Heart left ventricle (tissue), 16 donors: ENCODE measurements around the gene KCNMA1. TPM values are rescaled to one million over a fixed set of nuclear protein-coding genes. Genes with fewer than 3 reads are reported as not detected.

Source experiments
- ATAC-seq, 4 donors: fragments of 200-7000 bp; cut with Tn5 transposase; one replicate each; pipeline ENCODE4 v1.9.1; 2020 to 2022; ENCODE audit warnings: moderate library complexity in 4 of 4, mild to moderate bottlenecking in 3 of 4, moderate number of reproducible peaks in 1 of 4
- DNase-seq, 5 donors: peaks; one replicate each; pipeline ENCODE4 v3.0.0-alpha.2; 2020
- H3K27ac ChIP-seq, 12 donors: fragments of 200-600 bp; sonication (generic) in 4 of 12; one replicate each; pipeline versions ENCODE4 v1.5.0 to v1.8.0; 2016 to 2022; ENCODE audit warnings: mild to moderate bottlenecking in 2 of 12
- H3K27me3 ChIP-seq, 9 donors: fragments of 200-600 bp; sonication (generic) in 2 of 9; one replicate each; pipeline versions ENCODE4 v1.5.1 to v1.8.0; 2016 to 2022; ENCODE audit warnings: mild to moderate bottlenecking in 3 of 9
- H3K36me3 ChIP-seq, 9 donors: fragments of 200-600 bp; sonication (generic) in 2 of 9; one replicate each; pipeline versions ENCODE4 v1.5.0 to v1.8.0; 2018 to 2022; ENCODE audit warnings: mild to moderate bottlenecking in 2 of 9
- H3K4me1 ChIP-seq, 12 donors: fragments of 200-600 bp; sonication (generic) in 4 of 12; one replicate each; pipeline versions ENCODE4 v1.5.0 to v1.8.0; 2016 to 2022; ENCODE audit warnings: mild to moderate bottlenecking in 3 of 12
- H3K4me3 ChIP-seq, 12 donors: fragments of 200-600 bp; sonication (generic) in 4 of 12; one replicate each; pipeline versions ENCODE4 v1.5.0 to v1.8.0; 2017 to 2022; ENCODE audit warnings: mild to moderate bottlenecking in 9 of 12, moderate library complexity in 4 of 12
- H3K9me3 ChIP-seq, 12 donors: fragments of 200-600 bp; sonication (generic) in 4 of 12; one replicate each; pipeline versions ENCODE4 v1.5.0 to v1.8.0; 2016 to 2022; ENCODE audit warnings: mild to moderate bottlenecking in 1 of 12
- POLR2A ChIP-seq, 2 donors: fragments of 450-650 bp; IDR thresholded peaks; one replicate each; pipeline ENCODE4 v1.6.1; 2017; ENCODE audit warnings: antibody characterized with exemption in 2 of 2, mild to moderate bottlenecking in 2 of 2, moderate library complexity in 2 of 2
- WGBS, 4 donors: extraction: QIAGEN DNeasy Blood & Tissue Kit in 2 of 4; methylation state at CpG; one replicate each; pipeline versions ENCODE4 v1.1.5 to v1.1.7; 2013 to 2018; 5-methylcytosine and 5-hydroxymethylcytosine counted together
- intact Hi-C, 10 donors: fragments of 100-400 bp; cut with DNase I; formaldehyde crosslinking; loops; one replicate each; pipeline versions ENCODE4 v1.11.1 to v1.14.2; 2022
- polyA plus RNA-seq, 2 donors: library from polyadenylated mRNA; stranded (reverse); fragments of 200-250 nt; gene quantifications; one replicate each; pipeline ENCODE4 v1.2.3, GENCODE V29; 2013
- total RNA-seq, 9 donors: library from RNA; depleted of rRNA in 2 of 9; stranded (reverse); fragments of >200 nt in 2 of 9; fragmentation: NEBNext Ultra II Directional in 3 of 9; extraction: Animal tissue kit (Norgen Biotek cat#: 25700) in 3 of 9; gene quantifications; one replicate each; pipeline versions ENCODE4 v1.1.0 to v1.2.4, GENCODE V29; 2016 to 2023
- TF ChIP-seq, protein P1 (sequence below), 12 donors: fragments of 200-600 bp; sonication (generic) in 4 of 12; IDR thresholded peaks; one replicate each; pipeline versions ENCODE4 v1.5.0 to v1.8.0; 2018 to 2022; ENCODE audit warnings: antibody characterized with exemption in 12 of 12, mild to moderate bottlenecking in 5 of 12
- donor health status: ischemic (EF 13 %, LVEDD 7.1; RV severe dilation, severe dysfunction).
- donor health status: healthy with polysubstance abuse.
- donor health status: DM: no; HTN: yes; CAD: no.
- donor health status: DM: no; HTN: no; CAD: no.
- donor health status: ischemic (EF 25% LVEDD 6.9; RV normal size, moderate dysfunction).
- donor health status: ischemic (EF 25% LVEDD 5.7; RV mildly dilated, moderate dysfunction).
- donor health status: healthy.
- donor health status: DM: yes; HTN: yes; CAD: no.
- donor health status: ischemic (EF 35%, LVEDD 5.7; RV mildly dilated, moderate dysfunction).
- donor health status: nonischemic (EF 11% LVEDD 7.7; RV severe dilation, severe dysfunction).
- donor health status: DM: yes; HTN: yes; CAD: no.
- donor health status: PGD.
- donor health status: ischemic (EF 29% LVEDD 5.4; RV normal size, mild dysfunction).
- donor health status: nonischemic (EF 23%, LVEDD 6.1; RV moderate dilation, normal function).

KCNMA1 gene
- total and polyA plus RNA-seq, 11 donors = 0.39 to 8.7 (median 1.7) TPM

DNA sequence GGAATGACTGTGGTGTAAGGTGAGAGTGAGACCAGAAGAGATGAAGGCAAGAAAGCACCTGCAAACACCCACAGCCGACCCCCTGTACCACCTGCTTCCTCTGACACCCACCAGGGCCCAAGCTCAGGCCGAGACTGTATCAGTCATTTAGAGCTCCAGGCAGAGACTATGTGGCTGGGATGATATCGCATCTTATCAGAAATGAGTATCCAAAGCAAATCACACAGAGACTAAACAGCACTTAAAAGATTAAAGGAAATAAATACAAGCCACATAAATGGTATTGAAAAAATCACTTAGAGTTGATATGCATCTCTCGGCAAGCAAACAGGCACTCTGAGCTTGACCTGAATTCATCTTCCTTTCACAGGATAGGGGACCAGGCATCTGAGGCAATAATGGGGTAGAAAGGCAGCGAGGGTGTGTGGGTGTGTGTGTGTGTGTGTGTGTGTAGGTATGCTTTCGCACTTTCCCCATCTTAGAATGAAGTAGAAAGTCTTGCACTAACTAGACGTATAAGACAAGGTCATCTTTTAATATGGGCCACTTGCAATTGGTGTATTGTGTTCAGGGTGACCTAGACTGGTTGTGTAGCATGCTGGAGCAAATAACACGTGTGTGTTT is 665.9 kb downstream of the KCNMA1 start:
- DNase-seq (no peak), ATAC-seq (no peak)
- Histone ChIP-seq H3K4me3 (no peak overlapping the region), H3K27me3 (peaks cover 0 to 7% (median 0%) of the 10 kb centered on the region in 9 donors), H3K36me3 (no peaks in the 10 kb centered on the region), H3K9me3 (no peaks in the 10 kb centered on the region), H3K4me1 (peaks cover 0 to 5% (median 0%) of the 10 kb centered on the region in 12 donors), H3K27ac (peak overlapping the region in 1 of 12 donors; percentile 65)
- 83 to 88% (median 85%) methylated on average over 8 of the region's 8 CpGs for WGBS, 4 donors
- no peak for TF ChIP-seq POLR2A (IDR thresholded peaks at IDR 0.05)
- TF ChIP-seq, protein P1, sequence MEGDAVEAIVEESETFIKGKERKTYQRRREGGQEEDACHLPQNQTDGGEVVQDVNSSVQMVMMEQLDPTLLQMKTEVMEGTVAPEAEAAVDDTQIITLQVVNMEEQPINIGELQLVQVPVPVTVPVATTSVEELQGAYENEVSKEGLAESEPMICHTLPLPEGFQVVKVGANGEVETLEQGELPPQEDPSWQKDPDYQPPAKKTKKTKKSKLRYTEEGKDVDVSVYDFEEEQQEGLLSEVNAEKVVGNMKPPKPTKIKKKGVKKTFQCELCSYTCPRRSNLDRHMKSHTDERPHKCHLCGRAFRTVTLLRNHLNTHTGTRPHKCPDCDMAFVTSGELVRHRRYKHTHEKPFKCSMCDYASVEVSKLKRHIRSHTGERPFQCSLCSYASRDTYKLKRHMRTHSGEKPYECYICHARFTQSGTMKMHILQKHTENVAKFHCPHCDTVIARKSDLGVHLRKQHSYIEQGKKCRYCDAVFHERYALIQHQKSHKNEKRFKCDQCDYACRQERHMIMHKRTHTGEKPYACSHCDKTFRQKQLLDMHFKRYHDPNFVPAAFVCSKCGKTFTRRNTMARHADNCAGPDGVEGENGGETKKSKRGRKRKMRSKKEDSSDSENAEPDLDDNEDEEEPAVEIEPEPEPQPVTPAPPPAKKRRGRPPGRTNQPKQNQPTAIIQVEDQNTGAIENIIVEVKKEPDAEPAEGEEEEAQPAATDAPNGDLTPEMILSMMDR (IDR thresholded peaks at IDR 0.05) = no peak
- intact Hi-C loops = no loop called here

DNA sequence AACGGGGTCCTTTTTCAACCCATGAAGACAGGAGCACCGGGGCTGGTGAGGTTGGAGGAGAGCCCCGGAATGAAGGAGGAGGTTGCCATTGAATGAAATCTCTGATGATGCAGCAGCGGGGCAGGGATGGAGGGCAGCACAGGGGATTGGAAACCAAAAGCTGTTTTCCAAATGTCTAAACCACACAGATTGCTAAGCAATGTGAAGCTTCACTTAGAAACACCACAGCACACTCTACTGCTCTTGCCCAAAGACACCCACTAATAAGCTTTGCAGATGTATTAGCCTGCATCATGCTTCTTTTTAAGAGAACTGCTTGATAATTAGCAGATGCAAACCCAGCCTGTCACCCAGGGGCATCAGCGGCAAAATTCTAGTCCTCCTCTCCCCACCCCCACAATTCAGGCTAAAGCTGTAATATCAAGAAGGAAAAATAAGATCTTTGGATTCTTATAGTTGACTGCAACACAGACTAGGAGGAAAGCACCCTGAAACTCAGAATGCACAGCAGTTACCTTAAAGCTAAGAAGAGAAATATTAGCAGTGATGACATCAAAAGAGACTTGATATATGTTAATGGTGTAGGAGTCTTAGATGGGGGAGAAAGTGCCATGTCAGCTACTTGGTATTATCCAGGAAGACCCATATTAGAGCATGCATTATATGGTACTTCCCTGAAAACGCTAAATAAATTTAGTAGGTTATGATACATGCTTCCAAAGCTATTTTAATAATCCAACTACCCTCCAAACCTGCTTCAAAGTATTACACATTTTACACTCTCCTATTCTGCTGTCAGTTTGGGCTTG is 666.7 kb downstream of the KCNMA1 start:
- intact Hi-C loops = no loop called here
- Histone ChIP-seq H3K27ac (peak overlapping the region in 1 of 12 donors; percentile 65), H3K27me3 (peaks cover 0 to 7% (median 0%) of the 10 kb centered on the region in 9 donors), H3K4me1 (peaks cover 0 to 5% (median 0%) of the 10 kb centered on the region in 12 donors), H3K36me3 (no peaks in the 10 kb centered on the region), H3K4me3 (no peak overlapping the region), H3K9me3 (no peaks in the 10 kb centered on the region)
- no peak for DNase-seq
- no peak for ATAC-seq
- 83 to 90% (median 87%) methylated on average over 6 of the region's 6 CpGs for WGBS, 4 donors
- TF ChIP-seq, protein P1 (IDR thresholded peaks at IDR 0.05) = no peak
- TF ChIP-seq POLR2A (IDR thresholded peaks at IDR 0.05) = no peak

DNA sequence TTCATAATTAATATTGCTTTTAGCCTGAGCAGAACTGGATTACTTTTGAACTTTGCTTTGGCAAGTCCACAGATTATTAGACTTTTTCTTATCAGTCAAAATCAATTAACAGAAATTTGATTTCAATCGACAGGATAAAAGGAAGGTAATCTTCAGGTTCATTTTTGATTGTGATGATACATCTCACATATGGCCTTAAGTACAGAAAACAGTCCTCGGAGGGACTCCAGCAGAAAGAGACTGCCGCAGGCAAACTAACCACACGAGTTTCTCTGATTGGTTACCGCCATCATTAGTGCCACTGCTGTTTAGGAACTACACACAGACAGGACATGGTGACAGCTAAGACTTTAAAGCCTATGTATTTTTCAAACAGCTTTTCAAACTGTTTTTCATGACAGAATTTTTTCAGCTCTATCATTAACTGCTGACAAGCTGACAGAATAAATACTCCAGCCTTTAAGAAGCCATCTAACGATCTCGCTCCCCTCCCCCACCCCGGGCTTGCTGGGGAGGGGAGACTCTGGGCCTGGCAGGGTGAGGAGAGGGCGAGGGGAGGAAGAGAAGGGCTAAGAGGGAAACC is 668.2 kb downstream of the KCNMA1 start:
- H3K27me3 ChIP-seq = peaks cover 0 to 7% (median 0%) of the 10 kb centered on the region in 9 donors
- H3K36me3 ChIP-seq = no peaks in the 10 kb centered on the region
- 66 to 74% (median 73%) methylated on average over 9 of the region's 9 CpGs for WGBS, 4 donors
- ATAC-seq (no peak), DNase-seq (no peak)
- H3K27ac ChIP-seq = peak overlapping the region in 1 of 12 donors; percentile 62
- no peaks in the 10 kb centered on the region for H3K9me3 ChIP-seq
- intact Hi-C loops = no loop called here
- TF ChIP-seq, protein P1 (IDR thresholded peaks at IDR 0.05) = no peak
- no peak for TF ChIP-seq POLR2A (IDR thresholded peaks at IDR 0.05)
- H3K4me3 ChIP-seq = no peak overlapping the region
- H3K4me1 ChIP-seq = peaks cover 0 to 5% (median 0%) of the 10 kb centered on the region in 12 donors

DNA sequence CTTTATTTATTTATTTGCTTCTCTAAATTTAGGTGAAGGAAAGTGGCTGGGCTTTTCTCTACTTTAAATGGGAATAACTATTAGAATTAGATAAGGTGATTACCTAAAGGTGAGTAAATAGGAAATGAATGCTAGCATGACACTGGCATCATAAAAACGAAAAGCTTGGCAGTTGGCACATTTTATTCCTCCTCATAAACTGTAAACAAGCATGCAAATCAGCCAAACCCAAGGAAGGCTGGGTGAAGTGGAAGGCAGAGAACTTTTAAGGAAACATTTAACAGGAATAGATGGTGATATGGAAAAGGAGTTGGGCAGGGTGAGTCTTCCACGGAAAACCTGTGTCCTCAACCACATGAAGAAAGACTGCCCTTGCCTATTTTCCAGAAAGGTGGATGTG is 669.1 kb downstream of the KCNMA1 start:
- 72 to 93% (median 85%) methylated on average over 2 of the region's 2 CpGs for WGBS, 4 donors
- TF ChIP-seq POLR2A (IDR thresholded peaks at IDR 0.05) = no peak
- TF ChIP-seq, protein P1 (IDR thresholded peaks at IDR 0.05) = no peak
- Histone ChIP-seq H3K4me3 (no peak overlapping the region), H3K9me3 (no peaks in the 10 kb centered on the region), H3K27ac (no peak overlapping the region), H3K36me3 (no peaks in the 10 kb centered on the region), H3K4me1 (peaks cover 0 to under 1% (median 0%) of the 10 kb centered on the region in 12 donors), H3K27me3 (peaks cover 0 to 7% (median 0%) of the 10 kb centered on the region in 9 donors)
- no peak for DNase-seq
- intact Hi-C loops = no loop called here
- no peak for ATAC-seq
